Mesothelial cell of epicardium (in vitro differentiated cells): ENCODE data around the gene KRT84. TPM values are rescaled to one million over a fixed set of nuclear protein-coding genes. Genes with fewer than 3 reads are reported as not detected.

ENCODE experiments used
- DNase-seq, 2 experiments: peaks; one replicate each; pipeline ENCODE4 v3.0.0; 2021; ENCODE audit warnings: low spot score in 2 of 2; ENCODE audit not compliant: unreplicated experiment in 2 of 2
- H3K27ac Mint-ChIP-seq: 2 replicates; pipeline ENCODE4 v1.8.0; 2021; ENCODE audit warnings: mixed read lengths
- H3K27me3 Mint-ChIP-seq: 2 replicates; pipeline ENCODE4 v1.8.0; 2021; ENCODE audit warnings: low read depth, mixed read lengths
- H3K36me3 Mint-ChIP-seq: 2 replicates; pipeline ENCODE4 v1.8.0; 2021; ENCODE audit warnings: mixed read lengths
- H3K4me1 Mint-ChIP-seq: 2 replicates; pipeline ENCODE4 v1.8.0; 2021; ENCODE audit warnings: mixed read lengths
- H3K4me3 Mint-ChIP-seq: 2 replicates; pipeline ENCODE4 v1.8.0; 2021; ENCODE audit warnings: mild to moderate bottlenecking, moderate library complexity, mixed read lengths
- H3K9me3 Mint-ChIP-seq: 2 replicates; pipeline ENCODE4 v1.8.0; 2021; ENCODE audit warnings: mixed read lengths
- total RNA-seq: library from RNA; stranded (reverse); gene quantifications from 3 replicates; pipeline ENCODE4 v1.2.1, GENCODE V29; 2021
- TF ChIP-seq, protein P1 (sequence below): fragments of 200-600 bp; sonication (generic); IDR thresholded peaks from one replicate; pipeline ENCODE4 v1.5.0; 2021; ENCODE audit warnings: antibody characterized with exemption; ENCODE audit not compliant: unreplicated experiment

The KRT84 gene
- total RNA-seq, 1 donor from 2014 or later = not detected

DNA sequence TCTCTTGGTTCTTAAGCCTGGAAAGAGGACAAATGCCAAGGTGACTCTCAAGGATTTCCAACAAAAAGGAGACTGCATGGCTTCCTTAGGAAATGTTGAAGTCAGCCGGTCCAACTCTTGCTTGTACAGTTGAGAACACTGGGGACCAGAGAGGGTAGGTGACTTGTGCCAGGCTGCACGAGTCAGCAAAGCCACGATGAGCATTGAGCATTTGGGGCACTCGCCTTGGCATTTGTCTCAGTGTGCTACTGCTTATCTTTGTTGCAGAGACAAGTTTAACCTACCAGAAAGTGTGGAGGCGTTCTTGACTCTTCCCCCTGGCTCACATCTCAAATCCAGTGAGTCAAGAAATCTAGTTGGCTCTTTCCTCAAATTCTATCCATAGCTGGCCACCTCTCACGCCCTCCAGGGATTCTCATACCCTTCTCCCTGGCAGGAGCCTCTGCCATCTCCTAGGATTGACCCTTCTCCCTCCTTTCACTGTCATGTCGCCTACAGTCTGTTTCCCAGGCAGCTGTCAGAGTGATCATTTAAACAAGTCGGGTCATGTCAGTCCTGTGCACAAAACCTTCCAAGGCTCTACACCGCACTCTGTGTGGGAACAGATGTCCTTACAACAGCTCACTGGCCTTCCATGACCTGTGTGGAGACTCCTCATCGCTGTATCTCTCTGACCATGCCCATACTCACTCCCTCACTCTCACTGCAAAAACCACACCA is 47.1 kb downstream of the KRT84 start:
- H3K4me3 Mint-ChIP-seq = no peak overlapping the region
- TF ChIP-seq, protein P1, sequence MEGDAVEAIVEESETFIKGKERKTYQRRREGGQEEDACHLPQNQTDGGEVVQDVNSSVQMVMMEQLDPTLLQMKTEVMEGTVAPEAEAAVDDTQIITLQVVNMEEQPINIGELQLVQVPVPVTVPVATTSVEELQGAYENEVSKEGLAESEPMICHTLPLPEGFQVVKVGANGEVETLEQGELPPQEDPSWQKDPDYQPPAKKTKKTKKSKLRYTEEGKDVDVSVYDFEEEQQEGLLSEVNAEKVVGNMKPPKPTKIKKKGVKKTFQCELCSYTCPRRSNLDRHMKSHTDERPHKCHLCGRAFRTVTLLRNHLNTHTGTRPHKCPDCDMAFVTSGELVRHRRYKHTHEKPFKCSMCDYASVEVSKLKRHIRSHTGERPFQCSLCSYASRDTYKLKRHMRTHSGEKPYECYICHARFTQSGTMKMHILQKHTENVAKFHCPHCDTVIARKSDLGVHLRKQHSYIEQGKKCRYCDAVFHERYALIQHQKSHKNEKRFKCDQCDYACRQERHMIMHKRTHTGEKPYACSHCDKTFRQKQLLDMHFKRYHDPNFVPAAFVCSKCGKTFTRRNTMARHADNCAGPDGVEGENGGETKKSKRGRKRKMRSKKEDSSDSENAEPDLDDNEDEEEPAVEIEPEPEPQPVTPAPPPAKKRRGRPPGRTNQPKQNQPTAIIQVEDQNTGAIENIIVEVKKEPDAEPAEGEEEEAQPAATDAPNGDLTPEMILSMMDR = no peak
- peaks cover 14% of the 10 kb centered on the region for H3K4me1 Mint-ChIP-seq
- H3K9me3 Mint-ChIP-seq = peaks cover 6% of the 10 kb centered on the region
- DNase-seq = no peak
- no peak overlapping the region for H3K27ac Mint-ChIP-seq
- H3K36me3 Mint-ChIP-seq = no peaks in the 10 kb centered on the region
- H3K27me3 Mint-ChIP-seq = peaks cover 7% of the 10 kb centered on the region

DNA sequence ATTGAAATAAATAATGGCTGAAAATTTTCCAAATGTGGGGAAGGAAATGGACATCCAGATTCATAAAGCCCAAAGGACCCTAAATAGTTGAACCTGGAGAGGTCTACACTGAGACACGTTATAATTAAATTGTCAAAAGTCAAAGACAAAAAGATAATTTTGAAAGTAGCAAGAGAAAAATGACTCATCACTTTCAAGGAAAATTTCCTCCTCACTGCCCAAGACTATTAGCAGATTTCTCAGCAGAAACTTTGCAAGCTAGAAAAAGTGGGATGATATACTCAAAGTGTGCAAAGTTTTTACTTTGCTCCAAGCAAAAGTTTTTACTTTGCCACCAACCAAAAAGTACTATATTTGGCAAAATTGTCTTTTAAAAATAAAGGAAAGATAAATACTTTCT is 48.4 kb downstream of the KRT84 start:
- no peak overlapping the region for H3K27ac Mint-ChIP-seq
- H3K9me3 Mint-ChIP-seq = peaks cover 6% of the 10 kb centered on the region
- H3K36me3 Mint-ChIP-seq = no peaks in the 10 kb centered on the region
- H3K4me3 Mint-ChIP-seq = no peak overlapping the region
- H3K4me1 Mint-ChIP-seq = peaks cover 14% of the 10 kb centered on the region
- H3K27me3 Mint-ChIP-seq = peaks cover 7% of the 10 kb centered on the region
- TF ChIP-seq, protein P1 = no peak
- no peak for DNase-seq

DNA sequence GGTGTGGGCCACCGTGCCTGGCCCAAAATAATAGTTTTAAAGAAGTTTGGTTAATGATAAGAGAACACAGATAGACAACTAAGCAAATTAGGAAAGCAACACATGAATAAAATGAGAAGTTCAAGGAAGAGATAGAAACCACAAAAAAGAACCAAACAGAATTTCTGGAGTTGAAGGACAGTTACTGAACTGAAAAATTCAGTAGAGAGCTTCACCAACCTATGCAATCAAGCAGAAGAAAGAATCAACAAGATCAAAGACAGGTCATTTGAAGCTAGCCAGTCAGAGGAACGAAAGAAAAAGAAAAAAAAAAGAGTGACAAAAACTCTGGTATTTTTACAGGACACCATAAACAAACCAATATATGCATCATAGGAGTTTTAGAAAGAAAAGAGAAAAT is 48.8 kb downstream of the KRT84 start:
- no peak for DNase-seq
- TF ChIP-seq, protein P1 = no peak
- H3K9me3 Mint-ChIP-seq = peaks cover 6% of the 10 kb centered on the region
- H3K36me3 Mint-ChIP-seq = no peaks in the 10 kb centered on the region
- H3K4me1 Mint-ChIP-seq = peaks cover 18% of the 10 kb centered on the region
- peaks cover 4% of the 10 kb centered on the region for H3K27me3 Mint-ChIP-seq
- H3K27ac Mint-ChIP-seq = no peak overlapping the region
- no peak overlapping the region for H3K4me3 Mint-ChIP-seq

DNA sequence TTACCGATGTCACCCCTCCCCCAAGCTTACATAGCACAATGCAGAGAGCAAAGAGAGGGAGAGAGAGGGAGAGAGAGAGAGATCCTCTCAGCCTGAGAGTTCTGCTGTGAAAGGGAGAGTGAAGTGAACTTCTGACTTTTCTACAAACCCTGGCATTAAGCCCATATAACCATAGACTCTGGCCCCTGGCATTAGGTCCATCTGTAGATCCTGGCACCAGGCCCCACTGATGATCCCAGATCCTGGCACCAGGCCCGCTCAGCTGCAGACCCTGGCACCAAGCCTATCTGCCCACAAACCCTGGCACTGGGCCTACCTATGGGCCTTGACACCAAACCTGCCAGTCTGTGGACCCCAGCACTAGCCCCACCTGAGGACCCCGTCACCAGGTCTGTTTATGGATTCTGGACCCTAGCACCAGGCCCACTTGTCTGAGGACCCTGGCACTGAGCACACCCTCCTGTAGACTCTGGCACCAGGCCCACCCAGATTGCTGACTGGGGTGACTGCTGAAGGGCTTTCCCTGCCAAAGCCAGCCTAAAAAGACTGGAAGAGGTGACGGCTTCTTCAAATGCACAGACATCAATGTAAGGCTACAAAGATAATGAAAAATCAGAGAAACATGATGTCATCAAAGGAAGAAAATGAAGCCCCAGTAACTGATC is 49.7 kb downstream of the KRT84 start:
- no peak overlapping the region for H3K4me3 Mint-ChIP-seq
- DNase-seq = no peak
- H3K36me3 Mint-ChIP-seq = no peaks in the 10 kb centered on the region
- peaks cover 6% of the 10 kb centered on the region for H3K9me3 Mint-ChIP-seq
- TF ChIP-seq, protein P1 = no peak
- H3K27me3 Mint-ChIP-seq = peaks cover 2% of the 10 kb centered on the region
- H3K27ac Mint-ChIP-seq = no peak overlapping the region
- peaks cover 18% of the 10 kb centered on the region for H3K4me1 Mint-ChIP-seq

DNA sequence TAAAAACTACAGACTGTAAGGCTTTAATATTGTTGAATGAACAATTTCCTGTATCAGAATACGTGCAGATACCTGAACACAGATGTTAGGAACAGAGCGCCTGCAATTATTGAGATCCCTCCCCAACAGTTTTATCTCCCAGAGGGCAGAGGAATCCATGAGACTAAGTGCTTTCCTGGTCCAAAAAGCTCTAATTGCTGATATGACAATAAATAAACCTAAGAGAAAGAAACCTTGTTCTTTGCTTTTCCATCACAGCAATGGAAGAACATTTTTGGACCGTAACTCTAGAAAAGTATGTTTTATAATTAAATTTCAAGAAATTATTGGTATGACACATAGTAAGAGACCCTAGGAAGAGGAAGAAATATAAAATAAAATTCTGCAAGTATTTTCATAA is 51.3 kb downstream of the KRT84 start:
- Mint-ChIP-seq H3K27me3 (peaks cover 7% of the 10 kb centered on the region), H3K4me1 (peaks cover 18% of the 10 kb centered on the region), H3K4me3 (no peak overlapping the region), H3K9me3 (peaks cover 6% of the 10 kb centered on the region), H3K36me3 (no peaks in the 10 kb centered on the region), H3K27ac (no peak overlapping the region)
- no peak for DNase-seq
- TF ChIP-seq, protein P1 = no peak
